ENCODE data around the gene C16orf92. TPM values are rescaled to one million over a fixed set of nuclear protein-coding genes. Genes with fewer than 3 reads are reported as not detected.

C16orf92 gene
- total and polyA plus RNA-seq, 2 of the 13 experiments (the other 11 are each of a cell fraction or from before 2014, with no cell fraction given) = not detected

GRCh38 chr16:30063893-30064728 lies 41.1 kb downstream of the C16orf92 start (continued):
- TF ChIP-seq, protein P1, sequence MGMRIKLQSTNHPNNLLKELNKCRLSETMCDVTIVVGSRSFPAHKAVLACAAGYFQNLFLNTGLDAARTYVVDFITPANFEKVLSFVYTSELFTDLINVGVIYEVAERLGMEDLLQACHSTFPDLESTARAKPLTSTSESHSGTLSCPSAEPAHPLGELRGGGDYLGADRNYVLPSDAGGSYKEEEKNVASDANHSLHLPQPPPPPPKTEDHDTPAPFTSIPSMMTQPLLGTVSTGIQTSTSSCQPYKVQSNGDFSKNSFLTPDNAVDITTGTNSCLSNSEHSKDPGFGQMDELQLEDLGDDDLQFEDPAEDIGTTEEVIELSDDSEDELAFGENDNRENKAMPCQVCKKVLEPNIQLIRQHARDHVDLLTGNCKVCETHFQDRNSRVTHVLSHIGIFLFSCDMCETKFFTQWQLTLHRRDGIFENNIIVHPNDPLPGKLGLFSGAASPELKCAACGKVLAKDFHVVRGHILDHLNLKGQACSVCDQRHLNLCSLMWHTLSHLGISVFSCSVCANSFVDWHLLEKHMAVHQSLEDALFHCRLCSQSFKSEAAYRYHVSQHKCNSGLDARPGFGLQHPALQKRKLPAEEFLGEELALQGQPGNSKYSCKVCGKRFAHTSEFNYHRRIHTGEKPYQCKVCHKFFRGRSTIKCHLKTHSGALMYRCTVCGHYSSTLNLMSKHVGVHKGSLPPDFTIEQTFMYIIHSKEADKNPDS (CRISPR knock-in tag; IDR thresholded peaks at IDR 0.05) = no peak
- TF ChIP-seq IRF9 (CRISPR knock-in tag; IDR thresholded peaks at IDR 0.05; ENCODE audit: borderline replicate concordance) = peak; percentile 25
- 0 out of 2 replicates have a peak, but pooled peaks have one; percentile 6 for TF ChIP-seq SSRP1 (CRISPR knock-in tag; IDR thresholded peaks at IDR 0.05)
- peak; percentile 76 for TF ChIP-seq TOPORS (CRISPR knock-in tag; IDR thresholded peaks at IDR 0.05)
- TF ChIP-seq, protein P2, sequence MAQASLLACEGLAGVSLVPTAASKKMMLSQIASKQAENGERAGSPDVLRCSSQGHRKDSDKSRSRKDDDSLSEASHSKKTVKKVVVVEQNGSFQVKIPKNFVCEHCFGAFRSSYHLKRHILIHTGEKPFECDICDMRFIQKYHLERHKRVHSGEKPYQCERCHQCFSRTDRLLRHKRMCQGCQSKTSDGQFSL (CRISPR knock-in tag; IDR thresholded peaks at IDR 0.05) = 0 out of 2 replicates have a peak, but pooled peaks have one; percentile 39
- no peak for TF ChIP-seq ZNF12 (CRISPR knock-in tag; IDR thresholded peaks at IDR 0.05)
- TF ChIP-seq PPARG (CRISPR knock-in tag; conservative IDR thresholded peaks at IDR 0.05) = peak; percentile 56
- TF ChIP-seq HDAC1 (CRISPR knock-in tag; IDR thresholded peaks at IDR 0.05) = peak; percentile 87
- peak; percentile 72; the same call in 1 of the 2 replicates for TF ChIP-seq MAX (IDR thresholded peaks at IDR 0.05)
- TF ChIP-seq TRIM24 (CRISPR knock-in tag; IDR thresholded peaks at IDR 0.05) = no peak
- TF ChIP-seq PTBP1 (IDR thresholded peaks at IDR 0.05; ENCODE audit: low read depth, low read length, poor library complexity, severe bottlenecking) = peak; percentile 58
- TF ChIP-seq, protein P3, sequence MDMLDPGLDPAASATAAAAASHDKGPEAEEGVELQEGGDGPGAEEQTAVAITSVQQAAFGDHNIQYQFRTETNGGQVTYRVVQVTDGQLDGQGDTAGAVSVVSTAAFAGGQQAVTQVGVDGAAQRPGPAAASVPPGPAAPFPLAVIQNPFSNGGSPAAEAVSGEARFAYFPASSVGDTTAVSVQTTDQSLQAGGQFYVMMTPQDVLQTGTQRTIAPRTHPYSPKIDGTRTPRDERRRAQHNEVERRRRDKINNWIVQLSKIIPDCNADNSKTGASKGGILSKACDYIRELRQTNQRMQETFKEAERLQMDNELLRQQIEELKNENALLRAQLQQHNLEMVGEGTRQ (IDR thresholded peaks at IDR 0.05; ENCODE audit: low read depth, low read length) = peak; percentile 67
- TF ChIP-seq, protein P3 (CRISPR knock-in tag; IDR thresholded peaks at IDR 0.05; ENCODE audit: borderline replicate concordance) = peak; percentile 87; the same call in 1 of the 2 replicates
- TF ChIP-seq, protein P4, sequence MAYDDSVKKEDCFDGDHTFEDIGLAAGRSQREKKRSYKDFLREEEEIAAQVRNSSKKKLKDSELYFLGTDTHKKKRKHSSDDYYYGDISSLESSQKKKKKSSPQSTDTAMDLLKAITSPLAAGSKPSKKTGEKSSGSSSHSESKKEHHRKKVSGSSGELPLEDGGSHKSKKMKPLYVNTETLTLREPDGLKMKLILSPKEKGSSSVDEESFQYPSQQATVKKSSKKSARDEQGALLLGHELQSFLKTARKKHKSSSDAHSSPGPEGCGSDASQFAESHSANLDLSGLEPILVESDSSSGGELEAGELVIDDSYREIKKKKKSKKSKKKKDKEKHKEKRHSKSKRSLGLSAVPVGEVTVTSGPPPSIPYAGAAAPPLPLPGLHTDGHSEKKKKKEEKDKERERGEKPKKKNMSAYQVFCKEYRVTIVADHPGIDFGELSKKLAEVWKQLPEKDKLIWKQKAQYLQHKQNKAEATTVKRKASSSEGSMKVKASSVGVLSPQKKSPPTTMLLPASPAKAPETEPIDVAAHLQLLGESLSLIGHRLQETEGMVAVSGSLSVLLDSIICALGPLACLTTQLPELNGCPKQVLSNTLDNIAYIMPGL (CRISPR knock-in tag; IDR thresholded peaks at IDR 0.05; ENCODE audit: borderline replicate concordance in 1 of 2, low read depth in 1 of 2) = peak; percentile 90 to 96
- TF ChIP-seq THAP9 (CRISPR knock-in tag; IDR thresholded peaks at IDR 0.05; ENCODE audit: borderline replicate concordance) = peak; percentile 45; the same call in 1 of the 2 replicates
